ENCODE data around the gene MICAL3.

DNA sequence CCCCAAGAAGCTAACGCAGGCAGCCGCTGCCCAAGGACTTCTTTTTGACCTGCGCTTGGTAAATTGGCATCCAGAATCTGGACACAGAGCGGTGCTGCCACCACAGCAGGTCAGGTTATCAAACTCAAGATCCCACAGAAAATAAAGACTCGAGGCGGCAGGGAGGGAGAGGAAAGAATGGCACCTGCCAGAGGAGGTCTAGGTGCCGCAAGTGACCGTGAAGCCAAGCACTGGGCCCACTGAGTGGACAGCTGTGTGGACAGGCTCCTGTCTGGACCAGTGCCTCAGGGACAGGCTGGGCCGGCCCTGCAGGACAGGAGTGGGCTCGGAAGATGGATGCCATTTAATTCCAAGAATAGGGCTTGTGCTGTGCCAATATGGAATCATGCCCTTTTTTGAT lies 277.4 kb downstream of the MICAL3 start:
- TF ChIP-seq, protein P1, sequence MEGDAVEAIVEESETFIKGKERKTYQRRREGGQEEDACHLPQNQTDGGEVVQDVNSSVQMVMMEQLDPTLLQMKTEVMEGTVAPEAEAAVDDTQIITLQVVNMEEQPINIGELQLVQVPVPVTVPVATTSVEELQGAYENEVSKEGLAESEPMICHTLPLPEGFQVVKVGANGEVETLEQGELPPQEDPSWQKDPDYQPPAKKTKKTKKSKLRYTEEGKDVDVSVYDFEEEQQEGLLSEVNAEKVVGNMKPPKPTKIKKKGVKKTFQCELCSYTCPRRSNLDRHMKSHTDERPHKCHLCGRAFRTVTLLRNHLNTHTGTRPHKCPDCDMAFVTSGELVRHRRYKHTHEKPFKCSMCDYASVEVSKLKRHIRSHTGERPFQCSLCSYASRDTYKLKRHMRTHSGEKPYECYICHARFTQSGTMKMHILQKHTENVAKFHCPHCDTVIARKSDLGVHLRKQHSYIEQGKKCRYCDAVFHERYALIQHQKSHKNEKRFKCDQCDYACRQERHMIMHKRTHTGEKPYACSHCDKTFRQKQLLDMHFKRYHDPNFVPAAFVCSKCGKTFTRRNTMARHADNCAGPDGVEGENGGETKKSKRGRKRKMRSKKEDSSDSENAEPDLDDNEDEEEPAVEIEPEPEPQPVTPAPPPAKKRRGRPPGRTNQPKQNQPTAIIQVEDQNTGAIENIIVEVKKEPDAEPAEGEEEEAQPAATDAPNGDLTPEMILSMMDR (IDR thresholded peaks at IDR 0.05) = no peak
- TF ChIP-seq POLR2AphosphoS5 (IDR thresholded peaks at IDR 0.05; ENCODE audit: low read depth, low read length) = no peak
- TF ChIP-seq RFX5 (IDR thresholded peaks at IDR 0.05; ENCODE audit: low read length) = no peak
- TF ChIP-seq, protein P2, sequence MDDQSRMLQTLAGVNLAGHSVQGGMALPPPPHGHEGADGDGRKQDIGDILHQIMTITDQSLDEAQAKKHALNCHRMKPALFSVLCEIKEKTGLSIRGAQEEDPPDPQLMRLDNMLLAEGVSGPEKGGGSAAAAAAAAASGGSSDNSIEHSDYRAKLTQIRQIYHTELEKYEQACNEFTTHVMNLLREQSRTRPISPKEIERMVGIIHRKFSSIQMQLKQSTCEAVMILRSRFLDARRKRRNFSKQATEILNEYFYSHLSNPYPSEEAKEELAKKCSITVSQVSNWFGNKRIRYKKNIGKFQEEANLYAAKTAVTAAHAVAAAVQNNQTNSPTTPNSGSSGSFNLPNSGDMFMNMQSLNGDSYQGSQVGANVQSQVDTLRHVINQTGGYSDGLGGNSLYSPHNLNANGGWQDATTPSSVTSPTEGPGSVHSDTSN (IDR thresholded peaks at IDR 0.05) = no peak
- TF ChIP-seq SMC3 (IDR thresholded peaks at IDR 0.05; ENCODE audit: low read depth, low read length) = no peak
- TF ChIP-seq, protein P3, sequence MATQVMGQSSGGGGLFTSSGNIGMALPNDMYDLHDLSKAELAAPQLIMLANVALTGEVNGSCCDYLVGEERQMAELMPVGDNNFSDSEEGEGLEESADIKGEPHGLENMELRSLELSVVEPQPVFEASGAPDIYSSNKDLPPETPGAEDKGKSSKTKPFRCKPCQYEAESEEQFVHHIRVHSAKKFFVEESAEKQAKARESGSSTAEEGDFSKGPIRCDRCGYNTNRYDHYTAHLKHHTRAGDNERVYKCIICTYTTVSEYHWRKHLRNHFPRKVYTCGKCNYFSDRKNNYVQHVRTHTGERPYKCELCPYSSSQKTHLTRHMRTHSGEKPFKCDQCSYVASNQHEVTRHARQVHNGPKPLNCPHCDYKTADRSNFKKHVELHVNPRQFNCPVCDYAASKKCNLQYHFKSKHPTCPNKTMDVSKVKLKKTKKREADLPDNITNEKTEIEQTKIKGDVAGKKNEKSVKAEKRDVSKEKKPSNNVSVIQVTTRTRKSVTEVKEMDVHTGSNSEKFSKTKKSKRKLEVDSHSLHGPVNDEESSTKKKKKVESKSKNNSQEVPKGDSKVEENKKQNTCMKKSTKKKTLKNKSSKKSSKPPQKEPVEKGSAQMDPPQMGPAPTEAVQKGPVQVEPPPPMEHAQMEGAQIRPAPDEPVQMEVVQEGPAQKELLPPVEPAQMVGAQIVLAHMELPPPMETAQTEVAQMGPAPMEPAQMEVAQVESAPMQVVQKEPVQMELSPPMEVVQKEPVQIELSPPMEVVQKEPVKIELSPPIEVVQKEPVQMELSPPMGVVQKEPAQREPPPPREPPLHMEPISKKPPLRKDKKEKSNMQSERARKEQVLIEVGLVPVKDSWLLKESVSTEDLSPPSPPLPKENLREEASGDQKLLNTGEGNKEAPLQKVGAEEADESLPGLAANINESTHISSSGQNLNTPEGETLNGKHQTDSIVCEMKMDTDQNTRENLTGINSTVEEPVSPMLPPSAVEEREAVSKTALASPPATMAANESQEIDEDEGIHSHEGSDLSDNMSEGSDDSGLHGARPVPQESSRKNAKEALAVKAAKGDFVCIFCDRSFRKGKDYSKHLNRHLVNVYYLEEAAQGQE (IDR thresholded peaks at IDR 0.05; ENCODE audit: low read depth, low read length) = no peak
- no peak for TF ChIP-seq NFIC (IDR thresholded peaks at IDR 0.05; ENCODE audit: borderline replicate concordance)
- no peak for TF ChIP-seq JUND (IDR thresholded peaks at IDR 0.05)
- no peak for TF ChIP-seq EZH2phosphoT487 (IDR thresholded peaks at IDR 0.05; ENCODE audit: borderline replicate concordance, low read depth)
- no peak for TF ChIP-seq RXRA (IDR thresholded peaks at IDR 0.05; ENCODE audit: borderline replicate concordance, low read depth)
- TF ChIP-seq YY1 (IDR thresholded peaks at IDR 0.05; ENCODE audit: low read depth) = no peak
- TF ChIP-seq, protein P4, sequence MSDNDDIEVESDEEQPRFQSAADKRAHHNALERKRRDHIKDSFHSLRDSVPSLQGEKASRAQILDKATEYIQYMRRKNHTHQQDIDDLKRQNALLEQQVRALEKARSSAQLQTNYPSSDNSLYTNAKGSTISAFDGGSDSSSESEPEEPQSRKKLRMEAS (IDR thresholded peaks at IDR 0.05; ENCODE audit: low read depth) = no peak
- no peak for TF ChIP-seq NRF1 (IDR thresholded peaks at IDR 0.05; ENCODE audit: low read depth, low read length)
